ENCODE results near the gene ANKRD27. TPM values are rescaled to one million over a fixed set of nuclear protein-coding genes. Genes with fewer than 3 reads are reported as not detected.

Gene ANKRD27
- total RNA-seq, 1 experiment from 2014 or later = 64.2 TPM

DNA sequence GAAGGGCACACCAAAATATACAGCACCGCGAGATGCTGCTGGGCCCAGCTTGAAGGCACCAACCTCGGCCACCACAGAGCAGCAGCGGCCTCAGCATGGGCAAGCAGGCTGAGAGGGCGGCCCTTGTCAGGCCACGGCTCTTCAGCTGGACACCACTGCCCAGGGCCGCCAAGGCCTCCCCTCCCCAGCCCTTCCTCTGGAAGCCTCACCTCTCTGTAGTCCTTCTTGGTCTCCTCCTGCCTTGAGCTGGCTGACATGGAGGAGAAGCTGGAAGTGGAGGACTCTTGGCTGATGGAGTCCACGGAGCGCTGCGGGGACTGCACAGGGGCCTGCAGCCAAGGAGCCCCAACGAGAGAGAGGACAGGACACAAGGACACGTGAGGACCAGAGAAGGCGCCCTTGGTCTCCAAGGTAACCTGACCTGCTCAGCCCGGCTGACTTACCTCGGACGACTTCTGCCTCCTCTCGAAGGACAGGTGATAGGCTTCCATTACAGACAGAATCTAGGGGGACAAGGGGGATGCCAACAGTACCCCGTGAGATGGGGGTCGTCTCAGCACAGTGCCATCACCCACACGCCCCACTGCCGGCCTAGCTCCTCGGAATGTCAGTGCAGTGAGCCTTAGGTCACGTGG is 55.8 kb downstream of the ANKRD27 start:
- BruUV-seq (replicated peaks) = no TSS peak
- Histone ChIP-seq H3K4me3 (ENCODE audit: low read depth in 2 of 2, low read length in 2 of 2) (no peak overlapping the region), H3K36me3 (ENCODE audit: control insufficient read depth, insufficient read depth, low read length) (no peaks in the 10 kb centered on the region; the same call in 1 of the 2 replicates), H3K27me3 (ENCODE audit: control insufficient read depth, insufficient read depth, low read length) (no peaks in the 10 kb centered on the region), H3K9me3 (ENCODE audit: control insufficient read depth, insufficient read depth, low read depth, low read length) (no peaks in the 10 kb centered on the region), H3K27ac (ENCODE audit: low read length) (no peak overlapping the region), H3K4me1 (ENCODE audit: control insufficient read depth, insufficient read depth, low read length) (no peaks in the 10 kb centered on the region)
- in situ Hi-C loops (cut with HindIII; ENCODE audit: low pct_unique_long_range_greater_than_20kb, low sequenced_read_pairs) (no loop called here), intact Hi-C loops (cut with micrococcal nuclease; ENCODE audit: unreplicated experiment) (no loop called here)
- ATAC-seq (peak; percentile 38; the same call in 1 of the 2 replicates), DNase-seq (ENCODE audit: low read depth, low spot score) (no peak)
- no peak for TF ChIP-seq POLR2AphosphoS5 (IDR thresholded peaks at IDR 0.05; ENCODE audit: low read depth, low read length)
- no peak for TF ChIP-seq SIN3A (IDR thresholded peaks at IDR 0.05; ENCODE audit: borderline replicate concordance, insufficient read depth, low read depth, low read length)
- TF ChIP-seq, protein P1, sequence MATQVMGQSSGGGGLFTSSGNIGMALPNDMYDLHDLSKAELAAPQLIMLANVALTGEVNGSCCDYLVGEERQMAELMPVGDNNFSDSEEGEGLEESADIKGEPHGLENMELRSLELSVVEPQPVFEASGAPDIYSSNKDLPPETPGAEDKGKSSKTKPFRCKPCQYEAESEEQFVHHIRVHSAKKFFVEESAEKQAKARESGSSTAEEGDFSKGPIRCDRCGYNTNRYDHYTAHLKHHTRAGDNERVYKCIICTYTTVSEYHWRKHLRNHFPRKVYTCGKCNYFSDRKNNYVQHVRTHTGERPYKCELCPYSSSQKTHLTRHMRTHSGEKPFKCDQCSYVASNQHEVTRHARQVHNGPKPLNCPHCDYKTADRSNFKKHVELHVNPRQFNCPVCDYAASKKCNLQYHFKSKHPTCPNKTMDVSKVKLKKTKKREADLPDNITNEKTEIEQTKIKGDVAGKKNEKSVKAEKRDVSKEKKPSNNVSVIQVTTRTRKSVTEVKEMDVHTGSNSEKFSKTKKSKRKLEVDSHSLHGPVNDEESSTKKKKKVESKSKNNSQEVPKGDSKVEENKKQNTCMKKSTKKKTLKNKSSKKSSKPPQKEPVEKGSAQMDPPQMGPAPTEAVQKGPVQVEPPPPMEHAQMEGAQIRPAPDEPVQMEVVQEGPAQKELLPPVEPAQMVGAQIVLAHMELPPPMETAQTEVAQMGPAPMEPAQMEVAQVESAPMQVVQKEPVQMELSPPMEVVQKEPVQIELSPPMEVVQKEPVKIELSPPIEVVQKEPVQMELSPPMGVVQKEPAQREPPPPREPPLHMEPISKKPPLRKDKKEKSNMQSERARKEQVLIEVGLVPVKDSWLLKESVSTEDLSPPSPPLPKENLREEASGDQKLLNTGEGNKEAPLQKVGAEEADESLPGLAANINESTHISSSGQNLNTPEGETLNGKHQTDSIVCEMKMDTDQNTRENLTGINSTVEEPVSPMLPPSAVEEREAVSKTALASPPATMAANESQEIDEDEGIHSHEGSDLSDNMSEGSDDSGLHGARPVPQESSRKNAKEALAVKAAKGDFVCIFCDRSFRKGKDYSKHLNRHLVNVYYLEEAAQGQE (IDR thresholded peaks at IDR 0.05; ENCODE audit: insufficient read depth in 1 of 2, low read depth in 2 of 2, low read length in 1 of 2) = no peak
- no peak for TF ChIP-seq TCF7L2 (IDR thresholded peaks at IDR 0.05; ENCODE audit: low read depth, low read length)
- TF ChIP-seq, protein P2, sequence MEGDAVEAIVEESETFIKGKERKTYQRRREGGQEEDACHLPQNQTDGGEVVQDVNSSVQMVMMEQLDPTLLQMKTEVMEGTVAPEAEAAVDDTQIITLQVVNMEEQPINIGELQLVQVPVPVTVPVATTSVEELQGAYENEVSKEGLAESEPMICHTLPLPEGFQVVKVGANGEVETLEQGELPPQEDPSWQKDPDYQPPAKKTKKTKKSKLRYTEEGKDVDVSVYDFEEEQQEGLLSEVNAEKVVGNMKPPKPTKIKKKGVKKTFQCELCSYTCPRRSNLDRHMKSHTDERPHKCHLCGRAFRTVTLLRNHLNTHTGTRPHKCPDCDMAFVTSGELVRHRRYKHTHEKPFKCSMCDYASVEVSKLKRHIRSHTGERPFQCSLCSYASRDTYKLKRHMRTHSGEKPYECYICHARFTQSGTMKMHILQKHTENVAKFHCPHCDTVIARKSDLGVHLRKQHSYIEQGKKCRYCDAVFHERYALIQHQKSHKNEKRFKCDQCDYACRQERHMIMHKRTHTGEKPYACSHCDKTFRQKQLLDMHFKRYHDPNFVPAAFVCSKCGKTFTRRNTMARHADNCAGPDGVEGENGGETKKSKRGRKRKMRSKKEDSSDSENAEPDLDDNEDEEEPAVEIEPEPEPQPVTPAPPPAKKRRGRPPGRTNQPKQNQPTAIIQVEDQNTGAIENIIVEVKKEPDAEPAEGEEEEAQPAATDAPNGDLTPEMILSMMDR (IDR thresholded peaks at IDR 0.05) = no peak
- CTCF ChIA-PET = no interaction called here
- POLR2A ChIA-PET = no interaction called here

DNA sequence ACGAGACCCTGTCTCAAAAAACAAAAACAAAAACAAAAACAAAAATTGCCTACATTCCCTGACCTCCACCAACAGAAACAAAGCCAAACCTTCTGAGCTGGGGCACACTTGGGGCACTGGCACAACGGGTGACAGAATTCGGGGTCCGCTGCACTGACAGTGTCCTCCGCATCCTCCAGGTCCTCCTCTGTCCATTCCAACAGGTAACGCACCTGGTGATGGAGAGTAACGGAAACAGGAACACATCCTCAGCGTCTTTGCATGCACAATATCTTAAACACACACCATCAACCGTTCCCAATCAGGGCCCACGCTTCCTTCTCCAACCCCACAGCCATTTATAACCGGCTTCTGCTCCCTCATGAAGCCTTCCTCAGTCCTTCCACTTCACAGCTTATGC is 59.4 kb downstream of the ANKRD27 start:
- POLR2A ChIA-PET = no interaction called here
- no peak for DNase-seq (ENCODE audit: low read depth, low spot score)
- TF ChIP-seq SIN3A (IDR thresholded peaks at IDR 0.05; ENCODE audit: borderline replicate concordance, insufficient read depth, low read depth, low read length) (no peak), TCF7L2 (IDR thresholded peaks at IDR 0.05; ENCODE audit: low read depth, low read length) (no peak), POLR2AphosphoS5 (IDR thresholded peaks at IDR 0.05; ENCODE audit: low read depth, low read length) (no peak)
- TF ChIP-seq, protein P1 (IDR thresholded peaks at IDR 0.05; ENCODE audit: insufficient read depth in 1 of 2, low read depth in 2 of 2, low read length in 1 of 2) = no peak
- TF ChIP-seq, protein P2 (IDR thresholded peaks at IDR 0.05) = no peak
- H3K27me3 ChIP-seq (ENCODE audit: control insufficient read depth, insufficient read depth, low read length) = no peaks in the 10 kb centered on the region
- no TSS peak for BruUV-seq (replicated peaks)
- ATAC-seq = no peak
- H3K36me3 ChIP-seq (ENCODE audit: control insufficient read depth, insufficient read depth, low read length) = peaks cover 3% of the 10 kb centered on the region; the same call in 1 of the 2 replicates
- CTCF ChIA-PET = interaction anchor here (0.6 kb wide), 1 partner anchor 286 kb away, joined by 6 read pairs; no protein-coding TSS in a partner anchor
- no peak overlapping the region for H3K4me3 ChIP-seq (ENCODE audit: low read depth in 2 of 2, low read length in 2 of 2)
- H3K4me1 ChIP-seq (ENCODE audit: control insufficient read depth, insufficient read depth, low read length) = no peaks in the 10 kb centered on the region
- H3K27ac ChIP-seq (ENCODE audit: low read length) = no peak overlapping the region
- intact Hi-C loops (cut with micrococcal nuclease; ENCODE audit: unreplicated experiment) = no loop called here
- in situ Hi-C loops (cut with HindIII; ENCODE audit: low pct_unique_long_range_greater_than_20kb, low sequenced_read_pairs) = no loop called here
- H3K9me3 ChIP-seq (ENCODE audit: control insufficient read depth, insufficient read depth, low read depth, low read length) = no peaks in the 10 kb centered on the region

Data from Panc1 (cell line).